Neural progenitor cell (in vitro differentiated cells): ENCODE results near the gene ECT2L. TPM values are rescaled to one million over a fixed set of nuclear protein-coding genes. Genes with fewer than 3 reads are reported as not detected.
A peak's percentile ranks its signal among the peaks of the same experiment; 100 is the strongest.

Experiments used
- DNase-seq: peaks from one replicate; pipeline ENCODE4 v3.0.0-alpha.2; 2016; ENCODE audit warnings: low spot score
- H2AFZ ChIP-seq: fragments of 200-600 bp; sonication (generic); replicated peaks from 2 replicates; pipeline ENCODE4 v1.6.1; 2016; ENCODE audit warnings: antibody characterized with exemption
- H3F3A ChIP-seq: fragments of 200-600 bp; sonication (generic); 2 replicates; pipeline ENCODE4 v1.6.1; 2016; ENCODE audit warnings: antibody characterized with exemption, low read depth
- H3K27ac ChIP-seq: fragments of 200-600 bp; sonication (generic); 2 replicates; pipeline ENCODE4 v1.5.1; 2016; ENCODE audit warnings: mild to moderate bottlenecking
- H3K27me3 ChIP-seq: fragments of 200-600 bp; sonication (generic); 2 replicates; pipeline ENCODE4 v1.6.1; 2016; ENCODE audit warnings: mild to moderate bottlenecking, moderate library complexity
- H3K36me3 ChIP-seq: fragments of 200-600 bp; sonication (generic); 2 replicates; pipeline ENCODE4 v1.5.1; 2016
- H3K4me1 ChIP-seq: fragments of 200-600 bp; sonication (generic); 2 replicates; pipeline ENCODE4 v1.6.1; 2016; ENCODE audit warnings: mixed run types
- H3K4me2 ChIP-seq: fragments of 200-600 bp; sonication (generic); 2 replicates; pipeline ENCODE4 v1.6.1; 2016
- H3K4me3 ChIP-seq: fragments of 200-600 bp; sonication (generic); 2 replicates; pipeline ENCODE4 v1.5.1; 2016
- H3K79me2 ChIP-seq: fragments of 200-600 bp; sonication (generic); 2 replicates; pipeline ENCODE4 v1.6.1; 2016; ENCODE audit warnings: low read depth
- H3K9ac ChIP-seq: fragments of 200-600 bp; sonication (generic); 2 replicates; pipeline ENCODE4 v1.6.1; 2016
- H3K9me3 ChIP-seq: fragments of 200-600 bp; sonication (generic); 2 replicates; pipeline ENCODE4 v1.5.1; 2016; ENCODE audit warnings: low read depth
- H4K20me1 ChIP-seq: fragments of 200-600 bp; sonication (generic); 2 replicates; pipeline ENCODE4 v1.6.1; 2016; ENCODE audit warnings: low read depth
- H3K27ac Mint-ChIP-seq: 3 replicates; pipeline ENCODE4 v1.8.0; 2021; ENCODE audit warnings: mixed read lengths
- H3K27me3 Mint-ChIP-seq: 2 replicates; pipeline ENCODE4 v1.8.0; 2022; ENCODE audit warnings: low read depth, mild to moderate bottlenecking, inconsistent platforms, moderate library complexity, mixed read lengths; ENCODE audit not compliant: insufficient read depth
- H3K36me3 Mint-ChIP-seq: 3 replicates; pipeline ENCODE4 v1.8.0; 2021; ENCODE audit warnings: mixed read lengths
- H3K4me1 Mint-ChIP-seq: 3 replicates; pipeline ENCODE4 v1.8.0; 2021; ENCODE audit warnings: mixed read lengths
- H3K4me3 Mint-ChIP-seq: 3 replicates; pipeline ENCODE4 v1.8.0; 2021; ENCODE audit warnings: mild to moderate bottlenecking, moderate library complexity, mixed read lengths
- H3K9me3 Mint-ChIP-seq: 3 replicates; pipeline ENCODE4 v1.8.0; 2020; ENCODE audit warnings: mixed read lengths
- EZH2 ChIP-seq: fragments of 200-600 bp; sonication (generic); IDR thresholded peaks from 2 replicates; pipeline ENCODE4 v1.6.1; 2017; ENCODE audit warnings: antibody characterized with exemption, mild to moderate bottlenecking, moderate library complexity
- EZH2phosphoT487 ChIP-seq: fragments of 200-600 bp; sonication (generic); IDR thresholded peaks from 2 replicates; pipeline ENCODE4 v1.6.1; 2017; ENCODE audit warnings: antibody characterized with exemption
- total RNA-seq: library from RNA; depleted of rRNA; stranded (reverse); fragments of >200 nt; gene quantifications from 2 replicates; pipeline ENCODE4 v1.2.3, GENCODE V29; 2015; ENCODE audit warnings: low replicate concordance
- TF ChIP-seq, protein P1 (sequence below): fragments of 200-600 bp; sonication (generic); IDR thresholded peaks from 2 replicates; pipeline ENCODE4 v1.5.1; 2017; ENCODE audit warnings: antibody characterized with exemption, mild to moderate bottlenecking

Gene ECT2L
- total RNA-seq, 1 donor from 2014 or later, result not detected

DNA sequence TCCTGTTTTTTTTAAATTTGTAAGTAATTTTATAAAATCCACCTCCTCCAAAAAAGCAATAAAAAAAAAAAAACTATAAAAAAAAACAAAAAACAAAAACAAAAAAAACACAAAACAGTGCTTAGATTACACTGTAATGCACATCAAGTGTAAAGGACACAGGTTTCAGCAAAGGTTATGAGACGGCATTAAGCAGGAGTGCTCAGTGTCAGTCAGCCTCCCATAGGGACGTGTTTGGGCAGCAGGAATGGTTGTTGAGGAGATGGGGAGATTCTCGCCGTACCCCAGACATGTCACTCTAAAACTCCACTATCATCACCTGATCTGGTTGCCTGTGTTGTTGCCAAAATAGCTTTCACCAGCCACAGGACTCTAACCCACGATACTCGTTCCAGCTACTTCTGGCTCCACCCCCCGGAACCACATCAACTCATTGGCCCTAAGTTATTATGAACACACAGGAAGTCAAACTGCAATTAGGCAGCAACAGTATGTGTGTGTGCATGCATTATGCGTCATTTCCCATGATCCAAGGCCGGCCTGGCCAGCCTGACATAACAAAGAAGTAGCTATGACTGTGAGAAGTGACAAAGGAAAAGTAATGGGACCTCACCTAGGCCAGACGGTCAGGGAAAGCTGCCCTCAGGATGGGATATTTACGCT, 28.7 kb downstream of the ECT2L start:
- Mint-ChIP-seq H3K9me3 (peaks cover 2% of the 10 kb centered on the region), H3K36me3 (no peaks in the 10 kb centered on the region), H3K27ac (no peak overlapping the region), H3K4me3 (no peak overlapping the region), H3K4me1 (no peaks in the 10 kb centered on the region), H3K27me3 (peaks cover 2% of the 10 kb centered on the region)
- no peaks in the 10 kb centered on the region for H3K79me2 ChIP-seq
- peak overlapping the region; percentile 68 for H2AFZ ChIP-seq
- no peak overlapping the region for H3K4me3 ChIP-seq
- no peaks in the 10 kb centered on the region for H3K9me3 ChIP-seq
- no peaks in the 10 kb centered on the region for H3F3A ChIP-seq
- H3K9ac ChIP-seq, result no peak overlapping the region
- H3K27me3 ChIP-seq, result no peaks in the 10 kb centered on the region
- DNase-seq, result no peak
- no peak overlapping the region for H3K4me2 ChIP-seq
- H3K4me1 ChIP-seq, result no peaks in the 10 kb centered on the region
- H3K27ac ChIP-seq, result no peak overlapping the region
- H3K36me3 ChIP-seq, result no peaks in the 10 kb centered on the region
- H4K20me1 ChIP-seq, result no peaks in the 10 kb centered on the region
- TF ChIP-seq, protein P1, sequence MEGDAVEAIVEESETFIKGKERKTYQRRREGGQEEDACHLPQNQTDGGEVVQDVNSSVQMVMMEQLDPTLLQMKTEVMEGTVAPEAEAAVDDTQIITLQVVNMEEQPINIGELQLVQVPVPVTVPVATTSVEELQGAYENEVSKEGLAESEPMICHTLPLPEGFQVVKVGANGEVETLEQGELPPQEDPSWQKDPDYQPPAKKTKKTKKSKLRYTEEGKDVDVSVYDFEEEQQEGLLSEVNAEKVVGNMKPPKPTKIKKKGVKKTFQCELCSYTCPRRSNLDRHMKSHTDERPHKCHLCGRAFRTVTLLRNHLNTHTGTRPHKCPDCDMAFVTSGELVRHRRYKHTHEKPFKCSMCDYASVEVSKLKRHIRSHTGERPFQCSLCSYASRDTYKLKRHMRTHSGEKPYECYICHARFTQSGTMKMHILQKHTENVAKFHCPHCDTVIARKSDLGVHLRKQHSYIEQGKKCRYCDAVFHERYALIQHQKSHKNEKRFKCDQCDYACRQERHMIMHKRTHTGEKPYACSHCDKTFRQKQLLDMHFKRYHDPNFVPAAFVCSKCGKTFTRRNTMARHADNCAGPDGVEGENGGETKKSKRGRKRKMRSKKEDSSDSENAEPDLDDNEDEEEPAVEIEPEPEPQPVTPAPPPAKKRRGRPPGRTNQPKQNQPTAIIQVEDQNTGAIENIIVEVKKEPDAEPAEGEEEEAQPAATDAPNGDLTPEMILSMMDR, result no peak
- TF ChIP-seq EZH2, result no peak
- no peak for TF ChIP-seq EZH2phosphoT487

DNA sequence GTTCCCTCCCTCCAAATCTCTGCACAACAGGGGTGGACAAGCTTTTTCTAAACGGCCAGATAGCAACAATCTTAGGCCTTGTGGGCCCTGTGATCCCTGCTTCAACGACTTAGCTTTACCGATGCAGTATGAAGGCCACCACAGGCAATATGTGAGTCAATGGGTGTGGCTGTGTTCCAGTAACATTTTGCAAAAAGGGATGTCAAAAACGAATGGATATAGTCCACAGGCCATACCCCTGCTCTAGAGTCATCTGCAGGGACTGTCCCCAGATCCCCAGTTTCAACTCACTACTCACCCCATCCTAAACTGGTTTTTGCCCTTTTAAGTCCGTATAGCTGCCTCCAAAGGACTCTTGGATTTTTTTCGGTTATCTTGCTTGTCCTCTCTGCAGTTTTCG, 34.4 kb downstream of the ECT2L start:
- no peaks in the 10 kb centered on the region for H3K36me3 Mint-ChIP-seq
- H3F3A ChIP-seq, result no peaks in the 10 kb centered on the region
- no peaks in the 10 kb centered on the region for H3K9me3 ChIP-seq
- H3K79me2 ChIP-seq, result no peaks in the 10 kb centered on the region
- peaks cover 3% of the 10 kb centered on the region for H3K27me3 Mint-ChIP-seq
- H3K9me3 Mint-ChIP-seq, result peaks cover 2% of the 10 kb centered on the region
- no peak overlapping the region for H3K9ac ChIP-seq
- H3K36me3 ChIP-seq, result no peaks in the 10 kb centered on the region
- H3K27ac ChIP-seq, result no peak overlapping the region
- H3K4me2 ChIP-seq, result no peak overlapping the region
- no peak overlapping the region for H2AFZ ChIP-seq
- no peaks in the 10 kb centered on the region for H4K20me1 ChIP-seq
- no peaks in the 10 kb centered on the region for H3K4me1 ChIP-seq
- no peak for DNase-seq
- no peak overlapping the region for H3K4me3 ChIP-seq
- H3K27ac Mint-ChIP-seq, result no peak overlapping the region
- H3K4me3 Mint-ChIP-seq, result no peak overlapping the region
- TF ChIP-seq EZH2, result no peak
- TF ChIP-seq, protein P1, result no peak
- H3K27me3 ChIP-seq, result no peaks in the 10 kb centered on the region
- H3K4me1 Mint-ChIP-seq, result peaks cover 5% of the 10 kb centered on the region

DNA sequence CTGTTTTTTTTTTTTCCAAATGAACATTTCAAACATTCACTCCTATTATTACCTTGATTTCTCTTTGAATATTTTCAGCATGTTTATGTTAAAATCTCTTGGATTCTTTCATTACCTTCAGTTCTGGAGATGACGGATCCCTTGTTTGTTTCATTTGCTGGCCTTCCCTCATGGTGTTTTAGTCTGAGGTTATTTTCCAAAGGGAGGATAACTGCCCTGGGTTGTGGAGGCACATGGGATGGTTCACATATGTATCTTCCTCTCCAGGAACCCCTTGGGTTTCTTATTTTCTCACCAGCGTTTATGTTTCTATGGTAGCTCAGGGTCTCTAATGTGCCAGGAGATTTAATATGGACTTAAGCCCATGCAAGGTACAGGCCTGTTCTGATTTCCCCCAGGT, 36.3 kb downstream of the ECT2L start:
- Histone ChIP-seq H3K9me3 (no peaks in the 10 kb centered on the region), H3F3A (no peaks in the 10 kb centered on the region), H3K4me2 (no peak overlapping the region), H3K27ac (no peak overlapping the region), H4K20me1 (no peaks in the 10 kb centered on the region), H3K36me3 (no peaks in the 10 kb centered on the region), H3K27me3 (no peaks in the 10 kb centered on the region), H2AFZ (no peak overlapping the region), H3K9ac (no peak overlapping the region), H3K4me1 (no peaks in the 10 kb centered on the region), H3K4me3 (no peak overlapping the region), H3K79me2 (no peaks in the 10 kb centered on the region)
- DNase-seq, result no peak
- H3K9me3 Mint-ChIP-seq, result no peaks in the 10 kb centered on the region
- peaks cover 7% of the 10 kb centered on the region for H3K4me1 Mint-ChIP-seq
- no peak overlapping the region for H3K4me3 Mint-ChIP-seq
- no peak overlapping the region for H3K27ac Mint-ChIP-seq
- no peaks in the 10 kb centered on the region for H3K36me3 Mint-ChIP-seq
- H3K27me3 Mint-ChIP-seq, result peaks cover 3% of the 10 kb centered on the region
- TF ChIP-seq, protein P1, result no peak
- TF ChIP-seq EZH2, result no peak
- TF ChIP-seq EZH2phosphoT487, result no peak
